ENCODE measurements around the gene FXYD7.

DNA sequence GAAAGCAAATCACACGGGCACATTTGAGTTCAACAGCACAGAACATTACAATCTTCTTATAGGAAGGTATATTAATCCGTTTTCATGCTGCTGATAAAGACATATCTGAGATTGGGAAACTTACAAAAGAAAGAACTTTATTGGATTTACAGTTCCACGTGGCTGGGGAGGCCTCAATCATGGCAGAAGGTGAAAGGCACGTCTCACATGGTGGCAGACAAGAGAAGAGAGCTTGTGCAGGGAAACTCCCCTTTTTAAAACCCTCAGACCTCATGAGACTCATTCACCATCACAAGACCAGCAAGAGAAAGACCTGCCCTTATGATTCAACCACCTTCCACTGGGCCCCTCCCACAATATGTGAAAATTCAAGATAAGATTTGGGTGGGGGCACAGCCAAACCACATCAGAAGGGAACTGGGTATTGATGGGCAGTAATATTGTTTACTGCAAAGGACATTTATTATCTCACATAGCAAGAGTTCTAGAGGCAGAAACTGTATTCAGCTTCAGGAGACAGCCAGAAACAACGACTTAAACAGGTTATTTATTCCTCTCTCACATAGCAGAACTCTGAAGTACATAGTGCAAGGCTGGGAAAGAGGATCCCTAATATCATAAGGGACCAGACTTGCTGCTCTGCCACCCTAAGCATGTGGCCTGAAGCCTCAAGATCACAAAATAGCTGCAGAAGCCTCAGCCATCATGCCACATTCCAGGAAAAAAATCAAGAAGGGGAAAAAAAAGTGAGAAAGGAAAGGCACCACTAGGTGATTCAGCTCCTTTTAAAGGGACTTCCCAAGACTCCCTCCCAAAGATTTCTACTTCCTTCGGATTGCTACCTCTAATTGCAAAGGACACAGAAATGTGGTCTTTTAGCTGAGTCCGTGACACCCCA lies 34.6 kb downstream of the FXYD7 start:
- TF ChIP-seq, protein P1, sequence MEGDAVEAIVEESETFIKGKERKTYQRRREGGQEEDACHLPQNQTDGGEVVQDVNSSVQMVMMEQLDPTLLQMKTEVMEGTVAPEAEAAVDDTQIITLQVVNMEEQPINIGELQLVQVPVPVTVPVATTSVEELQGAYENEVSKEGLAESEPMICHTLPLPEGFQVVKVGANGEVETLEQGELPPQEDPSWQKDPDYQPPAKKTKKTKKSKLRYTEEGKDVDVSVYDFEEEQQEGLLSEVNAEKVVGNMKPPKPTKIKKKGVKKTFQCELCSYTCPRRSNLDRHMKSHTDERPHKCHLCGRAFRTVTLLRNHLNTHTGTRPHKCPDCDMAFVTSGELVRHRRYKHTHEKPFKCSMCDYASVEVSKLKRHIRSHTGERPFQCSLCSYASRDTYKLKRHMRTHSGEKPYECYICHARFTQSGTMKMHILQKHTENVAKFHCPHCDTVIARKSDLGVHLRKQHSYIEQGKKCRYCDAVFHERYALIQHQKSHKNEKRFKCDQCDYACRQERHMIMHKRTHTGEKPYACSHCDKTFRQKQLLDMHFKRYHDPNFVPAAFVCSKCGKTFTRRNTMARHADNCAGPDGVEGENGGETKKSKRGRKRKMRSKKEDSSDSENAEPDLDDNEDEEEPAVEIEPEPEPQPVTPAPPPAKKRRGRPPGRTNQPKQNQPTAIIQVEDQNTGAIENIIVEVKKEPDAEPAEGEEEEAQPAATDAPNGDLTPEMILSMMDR (conservative IDR thresholded peaks at IDR 0.05): no peak
- TF ChIP-seq ZFX (IDR thresholded peaks at IDR 0.05): no peak

Measured in C4-2B (cell line).